ENCODE results near the gene SBF2. TPM values are rescaled to one million over a fixed set of nuclear protein-coding genes. Genes with fewer than 3 reads are reported as not detected.

SBF2 gene
- total RNA-seq, 1 donor: 61.2 TPM

GRCh38 chr11:10222399-10222798 lies 71.6 kb downstream of the SBF2 start:
- H3K4me3 ChIP-seq (ENCODE audit: insufficient read depth, low read length): no peak overlapping the region
- H3K4me2 ChIP-seq (ENCODE audit: insufficient read depth, low read length): no peak overlapping the region
- DNase-seq (ENCODE audit: insufficient read length, low spot score, missing footprints): no peak
- H3K4me1 ChIP-seq (ENCODE audit: insufficient read depth, low read length): no peaks in the 10 kb centered on the region
- H2AFZ ChIP-seq (ENCODE audit: low read length): no peak overlapping the region
- H4K20me1 ChIP-seq (ENCODE audit: insufficient read depth, low read length): no peaks in the 10 kb centered on the region
- no peaks in the 10 kb centered on the region for H3K9me3 ChIP-seq (ENCODE audit: low read depth, low read length)
- H3K27ac ChIP-seq (ENCODE audit: low read depth, low read length): no peak overlapping the region
- H3K79me2 ChIP-seq (ENCODE audit: insufficient read depth, low read length): peaks cover 57% of the 10 kb centered on the region
- TF ChIP-seq CTCF (IDR thresholded peaks at IDR 0.05; ENCODE audit: extremely low read depth, low read depth, low read length): no peak
- H3K36me3 ChIP-seq (ENCODE audit: insufficient read depth, low read length): no peaks in the 10 kb centered on the region
- no peaks in the 10 kb centered on the region for H3K27me3 ChIP-seq (ENCODE audit: insufficient read depth, low read length)

GRCh38 chr11:10221342-10221741 lies 72.7 kb downstream of the SBF2 start:
- no peak for DNase-seq (ENCODE audit: insufficient read length, low spot score, missing footprints)
- H3K36me3 ChIP-seq (ENCODE audit: insufficient read depth, low read length): no peaks in the 10 kb centered on the region
- no peak overlapping the region for H2AFZ ChIP-seq (ENCODE audit: low read length)
- no peaks in the 10 kb centered on the region for H4K20me1 ChIP-seq (ENCODE audit: insufficient read depth, low read length)
- H3K4me2 ChIP-seq (ENCODE audit: insufficient read depth, low read length): no peak overlapping the region
- H3K27me3 ChIP-seq (ENCODE audit: insufficient read depth, low read length): no peaks in the 10 kb centered on the region
- TF ChIP-seq CTCF (IDR thresholded peaks at IDR 0.05; ENCODE audit: extremely low read depth, low read depth, low read length): no peak
- H3K4me3 ChIP-seq (ENCODE audit: insufficient read depth, low read length): no peak overlapping the region
- H3K4me1 ChIP-seq (ENCODE audit: insufficient read depth, low read length): no peaks in the 10 kb centered on the region
- H3K9me3 ChIP-seq (ENCODE audit: low read depth, low read length): no peaks in the 10 kb centered on the region
- peaks cover 58% of the 10 kb centered on the region for H3K79me2 ChIP-seq (ENCODE audit: insufficient read depth, low read length)
- H3K27ac ChIP-seq (ENCODE audit: low read depth, low read length): no peak overlapping the region

- no peak for DNase-seq (ENCODE audit: insufficient read length, low spot score, missing footprints)
- H3K4me1 ChIP-seq (ENCODE audit: insufficient read depth, low read length): peaks cover 5% of the 10 kb centered on the region
- H3K27ac ChIP-seq (ENCODE audit: low read depth, low read length): no peak overlapping the region
- no peak overlapping the region for H3K4me3 ChIP-seq (ENCODE audit: insufficient read depth, low read length)
- H4K20me1 ChIP-seq (ENCODE audit: insufficient read depth, low read length): peaks cover 9% of the 10 kb centered on the region
- H3K9me3 ChIP-seq (ENCODE audit: low read depth, low read length): no peaks in the 10 kb centered on the region
- no peak overlapping the region for H3K4me2 ChIP-seq (ENCODE audit: insufficient read depth, low read length)
- TF ChIP-seq CTCF (IDR thresholded peaks at IDR 0.05; ENCODE audit: extremely low read depth, low read depth, low read length): no peak
- H3K36me3 ChIP-seq (ENCODE audit: insufficient read depth, low read length): no peaks in the 10 kb centered on the region
- peaks cover 76% of the 10 kb centered on the region for H3K79me2 ChIP-seq (ENCODE audit: insufficient read depth, low read length)
- no peak overlapping the region for H2AFZ ChIP-seq (ENCODE audit: low read length)
- no peaks in the 10 kb centered on the region for H3K27me3 ChIP-seq (ENCODE audit: insufficient read depth, low read length)
These were observed 82.5 kb downstream of the SBF2 start for GRCh38 chr11:10211470-10211869.

GRCh38 chr11:10209326-10209725 lies 84.7 kb downstream of the SBF2 start:
- Histone ChIP-seq H3K4me1 (ENCODE audit: insufficient read depth, low read length) (peaks cover 5% of the 10 kb centered on the region), H3K4me2 (ENCODE audit: insufficient read depth, low read length) (no peak overlapping the region), H3K27ac (ENCODE audit: low read depth, low read length) (no peak overlapping the region), H4K20me1 (ENCODE audit: insufficient read depth, low read length) (peaks cover 9% of the 10 kb centered on the region), H3K9me3 (ENCODE audit: low read depth, low read length) (no peaks in the 10 kb centered on the region), H3K36me3 (ENCODE audit: insufficient read depth, low read length) (no peaks in the 10 kb centered on the region), H3K27me3 (ENCODE audit: insufficient read depth, low read length) (no peaks in the 10 kb centered on the region), H3K4me3 (ENCODE audit: insufficient read depth, low read length) (no peak overlapping the region), H2AFZ (ENCODE audit: low read length) (no peak overlapping the region), H3K79me2 (ENCODE audit: insufficient read depth, low read length) (peaks cover 83% of the 10 kb centered on the region)
- no peak for DNase-seq (ENCODE audit: insufficient read length, low spot score, missing footprints)
- no peak for TF ChIP-seq CTCF (IDR thresholded peaks at IDR 0.05; ENCODE audit: extremely low read depth, low read depth, low read length)

All from osteoblast (primary cell).